ENCODE measurements around the gene PDE4A.

DNA sequence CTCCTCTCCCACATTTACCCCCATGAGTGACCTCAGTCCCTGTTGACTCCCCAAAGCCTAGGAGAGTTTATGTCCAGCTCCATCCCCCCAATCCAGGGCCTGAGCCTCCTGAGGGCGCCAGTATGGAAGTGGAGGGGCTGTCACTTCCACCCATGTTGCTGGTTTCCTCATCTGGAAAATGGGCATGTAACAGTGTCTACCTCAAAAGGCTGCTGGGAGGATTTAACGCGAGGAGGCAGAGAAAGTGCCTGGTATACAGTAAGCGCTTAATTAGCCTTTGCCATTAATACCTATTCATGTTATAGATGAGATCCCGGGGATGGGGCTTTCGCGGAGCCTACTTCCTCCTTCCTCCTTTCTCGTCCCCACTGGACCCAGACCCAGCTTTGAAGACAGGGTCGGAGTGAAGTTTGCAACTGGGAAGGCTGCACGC lies 40.4 kb upstream of the PDE4A start:
- TF ChIP-seq POLR2AphosphoS5 (IDR thresholded peaks at IDR 0.05; ENCODE audit: borderline replicate concordance, low read depth, low read length) (no peak), EZH2 (IDR thresholded peaks at IDR 0.05) (no peak), FOXP2 (optimal IDR thresholded peaks at IDR 0.05; ENCODE audit: control extremely low read depth, extremely low read length, insufficient read depth) (no peak)

Measured in SK-N-MC (cell line).